ENCODE data around the gene GMDS. TPM values are rescaled to one million over a fixed set of nuclear protein-coding genes. Genes with fewer than 3 reads are reported as not detected.

The GMDS gene
- total RNA-seq, 2 donors from 2014 or later, result 25.4 to 29.5 TPM

DNA sequence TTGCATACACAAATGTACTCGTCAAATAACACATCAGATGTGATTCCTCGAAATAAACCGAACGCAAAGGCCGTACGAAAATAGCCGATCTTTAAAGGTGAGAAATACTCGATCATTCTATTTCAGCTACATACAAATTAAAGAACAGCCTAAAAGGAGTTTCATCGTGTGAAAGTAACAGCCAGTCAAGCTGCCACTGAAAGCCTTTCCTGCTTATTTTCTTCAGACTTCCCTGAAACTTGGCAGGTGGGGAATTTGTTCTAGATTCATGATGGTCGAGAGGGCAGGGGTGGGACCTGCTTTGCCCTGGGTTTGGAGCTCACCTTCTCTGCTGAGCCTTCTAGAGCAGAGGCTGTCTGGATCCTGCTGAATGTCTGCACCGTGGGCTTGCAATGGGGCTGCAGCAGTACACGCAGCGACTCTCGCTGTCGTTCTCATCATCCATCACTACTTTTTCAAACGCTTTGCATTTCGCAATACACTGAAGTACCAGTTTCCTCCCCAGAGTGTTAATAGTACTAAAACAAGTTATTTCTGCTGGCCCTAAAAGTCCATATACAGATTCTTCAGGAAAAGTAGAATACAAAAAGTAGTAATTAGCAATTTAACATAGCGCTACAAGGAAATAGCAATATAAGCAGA lies 619.5 kb downstream of the GMDS start:
- WGBS, 2 experiments (ENCODE audit: insufficient coverage in 1 of 2, insufficient read length in 1 of 2), result 42 to 46% methylated on average over 8 to 18 of the region's 18 CpGs
- Histone ChIP-seq H3K4me3 (ENCODE audit: low read length) (no peak overlapping the region), H3K27ac (ENCODE audit: low read depth, low read length) (no peak overlapping the region), H3K9me3 (ENCODE audit: control insufficient read depth, low read length) (no peaks in the 10 kb centered on the region), H3K27me3 (ENCODE audit: control insufficient read depth, insufficient read depth, low read length, poor library complexity, severe bottlenecking) (peaks cover 73% of the 10 kb centered on the region), H3K9ac (ENCODE audit: extremely low read depth, low read length, poor library complexity, severe bottlenecking) (no peak overlapping the region), H3K4me1 (ENCODE audit: control insufficient read depth, insufficient read depth, low read length) (peaks cover 18% of the 10 kb centered on the region), H3K36me3 (ENCODE audit: control insufficient read depth, insufficient read depth, low read length) (no peaks in the 10 kb centered on the region)
- TF ChIP-seq, protein P1, sequence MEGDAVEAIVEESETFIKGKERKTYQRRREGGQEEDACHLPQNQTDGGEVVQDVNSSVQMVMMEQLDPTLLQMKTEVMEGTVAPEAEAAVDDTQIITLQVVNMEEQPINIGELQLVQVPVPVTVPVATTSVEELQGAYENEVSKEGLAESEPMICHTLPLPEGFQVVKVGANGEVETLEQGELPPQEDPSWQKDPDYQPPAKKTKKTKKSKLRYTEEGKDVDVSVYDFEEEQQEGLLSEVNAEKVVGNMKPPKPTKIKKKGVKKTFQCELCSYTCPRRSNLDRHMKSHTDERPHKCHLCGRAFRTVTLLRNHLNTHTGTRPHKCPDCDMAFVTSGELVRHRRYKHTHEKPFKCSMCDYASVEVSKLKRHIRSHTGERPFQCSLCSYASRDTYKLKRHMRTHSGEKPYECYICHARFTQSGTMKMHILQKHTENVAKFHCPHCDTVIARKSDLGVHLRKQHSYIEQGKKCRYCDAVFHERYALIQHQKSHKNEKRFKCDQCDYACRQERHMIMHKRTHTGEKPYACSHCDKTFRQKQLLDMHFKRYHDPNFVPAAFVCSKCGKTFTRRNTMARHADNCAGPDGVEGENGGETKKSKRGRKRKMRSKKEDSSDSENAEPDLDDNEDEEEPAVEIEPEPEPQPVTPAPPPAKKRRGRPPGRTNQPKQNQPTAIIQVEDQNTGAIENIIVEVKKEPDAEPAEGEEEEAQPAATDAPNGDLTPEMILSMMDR (conservative IDR thresholded peaks at IDR 0.05), result no peak
- Mint-ChIP-seq H3K36me3 (ENCODE audit: low read depth) (peaks cover 12% of the 10 kb centered on the region), H3K27me3 (ENCODE audit: insufficient read depth) (peaks cover 85% of the 10 kb centered on the region), H3K4me1 (peaks cover 20% of the 10 kb centered on the region), H3K27ac (no peak overlapping the region), H3K4me3 (no peak overlapping the region), H3K9me3 (no peaks in the 10 kb centered on the region)
- no peak for DNase-seq

DNA sequence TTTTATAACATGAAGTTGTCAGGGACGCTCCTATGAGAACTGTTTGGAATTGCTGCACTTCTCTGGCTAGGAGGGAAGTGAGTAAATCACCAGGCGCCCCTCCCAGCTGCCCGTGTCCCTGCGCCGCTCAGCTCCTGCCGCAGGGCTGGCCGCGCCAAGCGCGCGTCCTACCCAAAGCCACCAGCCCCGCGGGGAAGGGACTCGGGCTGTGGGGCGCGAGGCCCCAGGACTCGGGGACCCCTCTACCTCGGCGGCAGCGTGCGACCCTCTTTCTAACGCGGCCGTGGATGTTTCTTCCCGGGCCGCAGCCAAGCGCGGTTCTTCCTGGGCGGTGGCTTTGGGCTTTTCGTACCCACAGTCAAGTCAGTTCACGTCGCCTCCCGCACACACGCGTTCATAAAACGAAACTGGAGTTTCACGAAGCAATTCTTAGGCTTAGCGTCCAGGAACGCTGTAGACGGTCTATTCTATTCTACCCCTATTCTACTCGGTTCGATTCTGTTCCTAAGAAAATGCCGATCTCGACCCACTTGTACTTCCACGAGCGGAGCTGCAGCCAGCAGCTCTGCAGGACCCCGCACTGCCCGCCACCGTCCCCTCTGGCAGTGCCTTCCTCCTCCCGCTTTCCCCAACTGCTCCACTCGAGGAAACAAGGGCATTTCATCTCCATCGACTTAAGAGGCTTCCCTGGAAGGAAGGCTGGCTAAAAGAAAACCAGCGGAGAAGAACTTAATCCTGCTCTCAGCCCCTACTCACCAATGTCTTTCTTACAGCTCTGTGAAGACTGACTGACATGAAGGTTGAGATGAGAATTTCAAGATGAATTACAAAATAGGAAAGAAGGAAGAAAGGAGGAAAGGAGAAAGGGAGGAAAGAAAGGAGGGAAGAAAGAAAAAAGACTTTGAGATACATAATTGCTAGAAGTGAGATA lies 620.3 kb downstream of the GMDS start:
- TF ChIP-seq, protein P1 (conservative IDR thresholded peaks at IDR 0.05), result no peak
- Mint-ChIP-seq H3K4me3 (peak overlapping the region; percentile 49), H3K4me1 (peaks cover 15% of the 10 kb centered on the region), H3K27ac (no peak overlapping the region), H3K9me3 (no peaks in the 10 kb centered on the region), H3K36me3 (ENCODE audit: low read depth) (peaks cover 12% of the 10 kb centered on the region), H3K27me3 (ENCODE audit: insufficient read depth) (peaks cover 91% of the 10 kb centered on the region)
- Histone ChIP-seq H3K36me3 (ENCODE audit: control insufficient read depth, insufficient read depth, low read length) (no peaks in the 10 kb centered on the region), H3K27me3 (ENCODE audit: control insufficient read depth, insufficient read depth, low read length, poor library complexity, severe bottlenecking) (peaks cover 81% of the 10 kb centered on the region), H3K9ac (ENCODE audit: extremely low read depth, low read length, poor library complexity, severe bottlenecking) (no peak overlapping the region), H3K27ac (ENCODE audit: low read depth, low read length) (no peak overlapping the region), H3K4me3 (ENCODE audit: low read length) (peak overlapping the region; percentile 78), H3K4me1 (ENCODE audit: control insufficient read depth, insufficient read depth, low read length) (peaks cover 18% of the 10 kb centered on the region), H3K9me3 (ENCODE audit: control insufficient read depth, low read length) (no peaks in the 10 kb centered on the region)
- no peak for DNase-seq
- WGBS, 2 experiments (ENCODE audit: insufficient coverage in 1 of 2, insufficient read length in 1 of 2), result 4% methylated on average over 23 to 53 of the region's 53 CpGs

- no peaks in the 10 kb centered on the region for H3K36me3 ChIP-seq (ENCODE audit: control insufficient read depth, insufficient read depth, low read length)
- H3K27me3 Mint-ChIP-seq (ENCODE audit: insufficient read depth), result peaks cover 96% of the 10 kb centered on the region
- WGBS, 2 experiments (ENCODE audit: insufficient coverage in 1 of 2, insufficient read length in 1 of 2), result 2 to 4% methylated on average over 25 to 65 of the region's 66 CpGs
- H3K27ac Mint-ChIP-seq, result no peak overlapping the region
- peaks cover 18% of the 10 kb centered on the region for H3K4me1 ChIP-seq (ENCODE audit: control insufficient read depth, insufficient read depth, low read length)
- H3K27ac ChIP-seq (ENCODE audit: low read depth, low read length), result no peak overlapping the region
- DNase-seq, result peak; percentile 81
- no peaks in the 10 kb centered on the region for H3K9me3 Mint-ChIP-seq
- peaks cover 90% of the 10 kb centered on the region for H3K27me3 ChIP-seq (ENCODE audit: control insufficient read depth, insufficient read depth, low read length, poor library complexity, severe bottlenecking)
- peaks cover 12% of the 10 kb centered on the region for H3K36me3 Mint-ChIP-seq (ENCODE audit: low read depth)
- peaks cover 15% of the 10 kb centered on the region for H3K4me1 Mint-ChIP-seq
- no peaks in the 10 kb centered on the region for H3K9me3 ChIP-seq (ENCODE audit: control insufficient read depth, low read length)
- TF ChIP-seq, protein P1 (conservative IDR thresholded peaks at IDR 0.05), result no peak
- H3K4me3 Mint-ChIP-seq, result peak overlapping the region; percentile 49
- H3K9ac ChIP-seq (ENCODE audit: extremely low read depth, low read length, poor library complexity, severe bottlenecking), result no peak overlapping the region
- peak overlapping the region; percentile 78 for H3K4me3 ChIP-seq (ENCODE audit: low read length)
These were observed 621.2 kb downstream of the GMDS start for GRCh38 chr6:1624058-1624850.

All from endodermal cell (in vitro differentiated cells).